NCI-H1436 (cell line): ENCODE results near the gene SPCS1.
"Not testable (repeated sequence)": the region's sequence is repeated elsewhere in the genome, so short reads cannot be mapped to it uniquely, and the experiment has no call there.

Source experiments
- DNase-seq: peaks from one replicate; lab custom pipeline; 2025; lab: John Stamatoyannopoulos, UW

SPCS1 gene

GRCh38 chr3:52694528-52695189 lies 11.2 kb upstream of the SPCS1 start:
- no peak for DNase-seq

GRCh38 chr3:52695798-52696671 lies 9.9 kb upstream of the SPCS1 start:
- no peak for DNase-seq

- no peak for DNase-seq
Measured at GRCh38 chr3:52696830-52697631, 8.9 kb upstream of the SPCS1 start.

GRCh38 chr3:52697632-52697965 lies 8.3 kb upstream of the SPCS1 start:
- no peak for DNase-seq

- DNase-seq: no peak
Measured at GRCh38 chr3:52703341-52703740, 2.6 kb upstream of the SPCS1 start.

GRCh38 chr3:52704611-52705437 lies 1.1 kb upstream of the SPCS1 start:
- DNase-seq: no peak

GRCh38 chr3:52705438-52705687 lies 543 bp upstream of the SPCS1 start:
- no peak for DNase-seq

GRCh38 chr3:52707585-52707984 lies 1.7 kb downstream of the SPCS1 start:
- no peak for DNase-seq

GRCh38 chr3:52710512-52710911 lies 4.6 kb downstream of the SPCS1 start:
- no peak for DNase-seq

GRCh38 chr3:52712291-52713212 lies 6.6 kb downstream of the SPCS1 start:
- no peak for DNase-seq

GRCh38 chr3:52714335-52715302 lies 8.7 kb downstream of the SPCS1 start:
- no peak for DNase-seq

GRCh38 chr3:52715714-52716305 lies 9.9 kb downstream of the SPCS1 start:
- no peak for DNase-seq

- DNase-seq: no peak
Measured at GRCh38 chr3:52719618-52720017, 13.7 kb downstream of the SPCS1 start.

- no peak for DNase-seq
Measured at GRCh38 chr3:52721002-52721729, 15.3 kb downstream of the SPCS1 start.

- no peak for DNase-seq
Measured at GRCh38 chr3:52721730-52722008, 15.8 kb downstream of the SPCS1 start.

GRCh38 chr3:52722491-52722890 lies 16.6 kb downstream of the SPCS1 start:
- no peak for DNase-seq

GRCh38 chr3:52723935-52724334 lies 18.0 kb downstream of the SPCS1 start:
- DNase-seq: no peak

GRCh38 chr3:52724511-52724910 lies 18.6 kb downstream of the SPCS1 start:
- no peak for DNase-seq

- not testable (repeated sequence) for DNase-seq
Measured at GRCh38 chr3:52728753-52729152, 22.8 kb downstream of the SPCS1 start.
